H9 (cell line): ENCODE measurements around the gene NEDD4. TPM values are rescaled to one million over a fixed set of nuclear protein-coding genes. Genes with fewer than 3 reads are reported as not detected.

ENCODE experiments used
- DNase-seq: peaks from one replicate; pipeline ENCODE4 v3.0.0-alpha.2; 2017
- H2AFZ ChIP-seq: one replicate; pipeline ENCODE4 v1.6.1; 2013; ENCODE audit warnings: mild to moderate bottlenecking, low read length, control low read depth, moderate library complexity
- H2AK5ac ChIP-seq: 2 replicates; pipeline ENCODE4 v1.6.1; 2013; ENCODE audit warnings: low read length, control low read depth, mixed read lengths; ENCODE audit not compliant: insufficient read length
- H2BK120ac ChIP-seq: one replicate; pipeline ENCODE4 v1.6.1; 2013; ENCODE audit warnings: low read depth, mild to moderate bottlenecking, low read length, control low read depth, inconsistent platforms; ENCODE audit not compliant: poor library complexity, severe bottlenecking
- H2BK12ac ChIP-seq: 2 replicates; pipeline ENCODE4 v1.6.1; 2013; ENCODE audit warnings: low read length, control low read depth, mixed read lengths, low read depth; ENCODE audit not compliant: insufficient read length
- H2BK15ac ChIP-seq: 2 replicates; pipeline ENCODE4 v1.6.1; 2013; ENCODE audit warnings: low read depth, low read length, control low read depth
- H2BK20ac ChIP-seq: one replicate; pipeline ENCODE4 v1.6.1; 2013; ENCODE audit warnings: low read depth, mild to moderate bottlenecking, low read length, control low read depth, inconsistent platforms; ENCODE audit not compliant: poor library complexity, severe bottlenecking
- H2BK5ac ChIP-seq: 2 replicates; pipeline ENCODE4 v1.6.1; 2013; ENCODE audit warnings: low read length, control low read depth, mixed read lengths; ENCODE audit not compliant: insufficient read length
- H3K14ac ChIP-seq: 2 replicates; pipeline ENCODE4 v1.6.1; 2013; ENCODE audit warnings: low read length, control low read depth; ENCODE audit not compliant: insufficient read depth
- H3K18ac ChIP-seq: 2 replicates; pipeline ENCODE4 v1.6.1; 2013; ENCODE audit warnings: low read depth, mild to moderate bottlenecking, mixed read lengths, low read length, control low read depth; ENCODE audit not compliant: insufficient read length
- H3K23ac ChIP-seq: 2 replicates; pipeline ENCODE4 v1.6.1; 2013; ENCODE audit warnings: low read length, control low read depth, mixed read lengths, low read depth; ENCODE audit not compliant: insufficient read length
- H3K23me2 ChIP-seq: 2 replicates; pipeline ENCODE4 v1.6.1; 2013; ENCODE audit warnings: low read depth, mild to moderate bottlenecking, mixed read lengths, low read length, control low read depth; ENCODE audit not compliant: insufficient read length, poor library complexity, severe bottlenecking
- H3K27ac ChIP-seq: 2 replicates; pipeline ENCODE4 v1.5.1; 2013; ENCODE audit warnings: low read length, control low read depth, mixed read lengths, low read depth; ENCODE audit not compliant: insufficient read length
- H3K27me3 ChIP-seq: 2 replicates; pipeline ENCODE4 v1.6.1; 2013; ENCODE audit warnings: low read length, control low read depth, inconsistent platforms; ENCODE audit not compliant: insufficient read depth
- H3K4ac ChIP-seq: 2 replicates; pipeline ENCODE4 v1.6.1; 2013; ENCODE audit warnings: low read depth, mild to moderate bottlenecking, control low read depth, inconsistent platforms, low read length, moderate library complexity
- H3K4me1 ChIP-seq: 2 replicates; pipeline ENCODE4 v1.6.1; 2013; ENCODE audit warnings: low read length, control low read depth, inconsistent platforms; ENCODE audit not compliant: insufficient read depth
- H3K4me2 ChIP-seq: 2 replicates; pipeline ENCODE4 v1.6.1; 2013; ENCODE audit warnings: low read length, control low read depth, mixed read lengths; ENCODE audit not compliant: insufficient read length, insufficient read depth
- H3K56ac ChIP-seq: 2 replicates; pipeline ENCODE4 v1.6.1; 2013; ENCODE audit warnings: low read depth, mild to moderate bottlenecking, mixed read lengths, low read length, control low read depth; ENCODE audit not compliant: insufficient read length
- H3K79me1 ChIP-seq: 2 replicates; pipeline ENCODE4 v1.6.1; 2013; ENCODE audit warnings: low read depth, mild to moderate bottlenecking, moderate library complexity, low read length, control low read depth, inconsistent platforms; ENCODE audit not compliant: insufficient read depth, poor library complexity, severe bottlenecking
- H3K79me2 ChIP-seq: 2 replicates; pipeline ENCODE4 v1.6.1; 2013; ENCODE audit warnings: low read length, control low read depth, inconsistent platforms; ENCODE audit not compliant: insufficient read depth
- H3K9ac ChIP-seq: 2 replicates; pipeline ENCODE4 v1.6.1; 2013; ENCODE audit warnings: low read length, control low read depth, mixed read lengths; ENCODE audit not compliant: insufficient read length; ENCODE audit errors: extremely low read depth
- H3K9me3 ChIP-seq: one replicate; pipeline ENCODE4 v1.6.1; 2013; ENCODE audit warnings: low read depth, low read length, inconsistent platforms; ENCODE audit not compliant: control insufficient read depth
- H3T11ph ChIP-seq: one replicate; pipeline ENCODE4 v1.6.1; 2013; ENCODE audit warnings: mild to moderate bottlenecking, low read length, control low read depth, inconsistent platforms
- H4K20me1 ChIP-seq: one replicate; pipeline ENCODE4 v1.6.1; 2013; ENCODE audit not compliant: control insufficient read depth, insufficient read length, insufficient read depth
- H4K5ac ChIP-seq: 2 replicates; pipeline ENCODE4 v1.6.1; 2013; ENCODE audit warnings: low read depth, mild to moderate bottlenecking, mixed read lengths, low read length, control low read depth; ENCODE audit not compliant: insufficient read length
- H4K8ac ChIP-seq: replicated peaks from 2 replicates; pipeline ENCODE4 v1.6.1; 2013; ENCODE audit warnings: low read length, control low read depth, mixed read lengths, low read depth; ENCODE audit not compliant: insufficient read length
- H4K91ac ChIP-seq: 2 replicates; pipeline ENCODE4 v1.6.1; 2013; ENCODE audit warnings: low read depth, mild to moderate bottlenecking, moderate library complexity, mixed read lengths, low read length, control low read depth; ENCODE audit not compliant: insufficient read length
- H3K27ac Mint-ChIP-seq, 3 experiments: 2 replicates in 2 of 3; 3 replicates in 1 of 3; pipeline ENCODE4 v1.8.0; 2020 to 2021; ENCODE audit warnings: mixed read lengths in 3 of 3, mild to moderate bottlenecking in 1 of 3, moderate library complexity in 1 of 3
- H3K27me3 Mint-ChIP-seq: 2 replicates; pipeline ENCODE4 v1.8.0; 2021; ENCODE audit warnings: low read depth, mild to moderate bottlenecking, moderate library complexity, mixed read lengths
- H3K36me3 Mint-ChIP-seq, 3 experiments: 2 replicates in 2 of 3; 3 replicates in 1 of 3; pipeline ENCODE4 v1.8.0; 2020 to 2021; ENCODE audit warnings: low read depth in 3 of 3, mixed read lengths in 3 of 3; ENCODE audit not compliant: insufficient read depth in 1 of 3
- H3K4me1 Mint-ChIP-seq, 2 experiments: 2 replicates each; pipeline ENCODE4 v1.8.0; 2020; ENCODE audit warnings: mixed read lengths in 2 of 2
- H3K4me3 Mint-ChIP-seq, 2 experiments: 2 replicates in 1 of 2; 3 replicates in 1 of 2; pipeline ENCODE4 v1.8.0; 2020 to 2021; ENCODE audit warnings: mild to moderate bottlenecking in 2 of 2, mixed read lengths in 2 of 2, moderate library complexity in 1 of 2
- H3K9me3 Mint-ChIP-seq, 2 experiments: 2 replicates in 1 of 2; 3 replicates in 1 of 2; pipeline ENCODE4 v1.8.0; 2020; ENCODE audit warnings: mild to moderate bottlenecking in 2 of 2, mixed read lengths in 2 of 2, moderate library complexity in 1 of 2
- CTCF ChIP-seq: fragments of 200-600 bp; sonication (generic); conservative IDR thresholded peaks from 3 replicates; pipeline ENCODE4 v1.8.0; 2021; ENCODE audit warnings: antibody characterized with exemption, mild to moderate bottlenecking
- WGBS: extraction: QIAGEN DNeasy Blood & Tissue Kit; methylation state at CpG from one replicate; pipeline ENCODE4 v1.1.7; 2013; ENCODE audit warnings: missing lambda C conversion rate, low lambda C conversion rate, mixed read lengths; ENCODE audit not compliant: insufficient read length; ENCODE audit errors: extremely low coverage; 5-methylcytosine and 5-hydroxymethylcytosine counted together
- total RNA-seq: library from RNA; stranded (reverse); gene quantifications from 2 replicates; pipeline ENCODE4 v1.2.1, GENCODE V29; 2021

The NEDD4 gene
- total RNA-seq, 1 experiment from 2014 or later = 9.6 TPM

- Histone ChIP-seq H3K4me2 (no peak overlapping the region), H2BK12ac (no peak overlapping the region), H2BK120ac (no peak overlapping the region), H3K27me3 (no peaks in the 10 kb centered on the region), H2AFZ (no peak overlapping the region), H4K91ac (no peak overlapping the region), H3K56ac (no peak overlapping the region), H3T11ph (no peak overlapping the region), H2BK20ac (no peak overlapping the region), H3K4ac (no peak overlapping the region), H3K9ac (no peak overlapping the region), H3K79me2 (no peaks in the 10 kb centered on the region), H4K5ac (no peak overlapping the region), H3K14ac (no peak overlapping the region), H2BK15ac (no peak overlapping the region), H4K8ac (no peak overlapping the region), H3K79me1 (no peaks in the 10 kb centered on the region), H3K23me2 (no peaks in the 10 kb centered on the region), H3K9me3 (no peaks in the 10 kb centered on the region), H2BK5ac (no peak overlapping the region), H3K18ac (no peak overlapping the region), H3K4me1 (no peaks in the 10 kb centered on the region), H3K23ac (no peak overlapping the region), H2AK5ac (no peak overlapping the region), H3K27ac (no peak overlapping the region), H4K20me1 (no peaks in the 10 kb centered on the region)
- no peak overlapping the region for H3K4me3 Mint-ChIP-seq
- WGBS = no CpG with 5 or more reads among the region's 2 CpGs
- no peak overlapping the region for H3K27ac Mint-ChIP-seq
- no peaks in the 10 kb centered on the region for H3K36me3 Mint-ChIP-seq
- no peaks in the 10 kb centered on the region for H3K9me3 Mint-ChIP-seq
- no peaks in the 10 kb centered on the region for H3K27me3 Mint-ChIP-seq
- DNase-seq = no peak
- TF ChIP-seq CTCF = no peak
- H3K4me1 Mint-ChIP-seq = peaks cover 4 to 11% of the 10 kb centered on the region in 2 experiments
These were observed 123.8 kb downstream of the NEDD4 start for GRCh38 chr15:55869660-55870059.
